Stimulated activated naive CD8-positive, alpha-beta T cell treated with anti-CD3 and anti-CD28 coated beads, Interleukin-15, Interleukin-2, amounts not matched to agents 100 U/mL and 50 U/mL, for 24 hours (primary cell): Measurements from ENCODE around the gene MINDY4.
"Not testable (repeated sequence)": the region's sequence is repeated elsewhere in the genome, so short reads cannot be mapped to it uniquely, and the experiment has no call there.

ENCODE experiments used
- ATAC-seq: fragments of 150-1000 bp; cut with Tn5 transposase; one replicate; pipeline ENCODE4 v1.10.0; 2021
- DNase-seq: peaks from one replicate; pipeline ENCODE4 v3.0.0; 2021

The MINDY4 gene

GRCh38 chr7:30804078-30804661, 33.0 kb downstream of the MINDY4 start:
- no peak for DNase-seq
- no peak for ATAC-seq

GRCh38 chr7:30805081-30805691, 34.0 kb downstream of the MINDY4 start:
- no peak for DNase-seq
- ATAC-seq = no peak

- DNase-seq (no peak), ATAC-seq (no peak)
Observed at GRCh38 chr7:30805931-30806330, 34.7 kb downstream of the MINDY4 start.

GRCh38 chr7:30807477-30807876, 36.3 kb downstream of the MINDY4 start:
- ATAC-seq, DNase-seq: not testable (repeated sequence)

- not testable (repeated sequence) for DNase-seq, ATAC-seq
Observed at GRCh38 chr7:30807941-30808340, 36.7 kb downstream of the MINDY4 start.

GRCh38 chr7:30810986-30811385, 39.8 kb downstream of the MINDY4 start:
- ATAC-seq (no peak), DNase-seq (no peak)

- DNase-seq (no peak), ATAC-seq (no peak)
Observed at GRCh38 chr7:30812676-30813075, 41.5 kb downstream of the MINDY4 start.

GRCh38 chr7:30813466-30813865, 42.2 kb downstream of the MINDY4 start:
- ATAC-seq (no peak), DNase-seq (no peak)

- DNase-seq (no peak), ATAC-seq (no peak)
Observed at GRCh38 chr7:30814700-30815387, 43.6 kb downstream of the MINDY4 start.

GRCh38 chr7:30815388-30815854, 44.2 kb downstream of the MINDY4 start:
- no peak for DNase-seq
- ATAC-seq = no peak

GRCh38 chr7:30815951-30816644, 44.9 kb downstream of the MINDY4 start:
- no peak for DNase-seq
- no peak for ATAC-seq

- DNase-seq = no peak
- ATAC-seq = no peak
Observed at GRCh38 chr7:30816645-30817370, 45.6 kb downstream of the MINDY4 start.

GRCh38 chr7:30817371-30817767, 46.2 kb downstream of the MINDY4 start:
- no peak for DNase-seq
- ATAC-seq = no peak

GRCh38 chr7:30824821-30825720, 53.9 kb downstream of the MINDY4 start:
- DNase-seq (no peak), ATAC-seq (no peak)

- no peak for DNase-seq
- ATAC-seq = no peak
Observed at GRCh38 chr7:30826181-30826580, 55.0 kb downstream of the MINDY4 start.

- DNase-seq (no peak), ATAC-seq (no peak)
Observed at GRCh38 chr7:30828591-30828990, 57.4 kb downstream of the MINDY4 start.

GRCh38 chr7:30829471-30829870, 58.3 kb downstream of the MINDY4 start:
- no peak for ATAC-seq
- DNase-seq = no peak

- no peak for DNase-seq
- no peak for ATAC-seq
Observed at GRCh38 chr7:30831227-30831626, 60.0 kb downstream of the MINDY4 start.

- DNase-seq (no peak), ATAC-seq (no peak)
Observed at GRCh38 chr7:30831936-30832335, 60.7 kb downstream of the MINDY4 start.

- ATAC-seq = not testable (repeated sequence)
Observed at GRCh38 chr7:30834017-30834674, 62.9 kb downstream of the MINDY4 start.

More at GRCh38 chr7:30834017-30834674, 62.9 kb downstream of the MINDY4 start:
- not testable (repeated sequence) for DNase-seq
